ENCODE data around the gene ZC3H10.

- TF ChIP-seq CTCF (IDR thresholded peaks at IDR 0.05), result no peak
- TF ChIP-seq POLR2A (IDR thresholded peaks at IDR 0.05), result no peak
Observed at GRCh38 chr12:56087220-56087619, 30.8 kb upstream of the ZC3H10 start.

Data from breast epithelium (tissue), 3 donors.